ENCODE results near the gene OPRL1. TPM values are rescaled to one million over a fixed set of nuclear protein-coding genes. Genes with fewer than 3 reads are reported as not detected.
A peak's percentile ranks its signal among the peaks of the same experiment; 100 is the strongest.

Gene OPRL1
- total RNA-seq, 2 experiments from 2014 or later, result 0.61 to 0.63 TPM

DNA sequence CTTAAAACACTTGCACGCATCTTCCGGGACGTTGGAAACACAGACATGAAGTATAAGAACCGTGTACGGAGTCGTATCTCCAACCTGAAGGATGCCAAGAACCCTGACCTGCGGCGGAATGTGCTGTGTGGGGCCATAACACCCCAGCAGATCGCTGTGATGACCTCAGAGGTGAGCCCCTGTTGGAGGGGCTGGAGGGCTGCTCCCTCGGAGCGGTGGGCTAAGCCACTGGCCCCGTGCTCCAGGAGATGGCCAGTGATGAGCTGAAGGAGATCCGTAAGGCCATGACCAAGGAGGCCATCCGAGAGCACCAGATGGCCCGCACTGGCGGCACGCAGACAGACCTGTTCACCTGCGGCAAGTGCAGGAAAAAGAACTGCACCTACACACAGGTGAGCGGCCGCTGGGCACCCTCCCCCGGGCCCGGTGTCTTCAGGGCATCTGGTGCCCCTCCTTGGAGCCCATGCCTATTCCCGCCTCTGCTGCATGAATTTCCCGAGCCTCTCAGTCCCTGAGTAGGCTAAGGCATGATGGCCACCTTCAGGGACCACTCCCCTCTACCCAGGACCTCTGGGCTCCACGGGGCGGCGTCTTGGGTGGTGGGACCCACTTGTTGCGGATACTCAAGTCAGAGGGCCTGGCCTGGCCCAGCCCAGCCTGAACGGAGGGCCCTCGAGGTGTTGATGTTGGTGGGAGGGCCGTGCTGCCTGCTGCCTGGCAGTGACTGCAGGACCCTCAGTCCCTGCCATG is 9.5 kb upstream of the OPRL1 start:
- TF ChIP-seq, protein P1, sequence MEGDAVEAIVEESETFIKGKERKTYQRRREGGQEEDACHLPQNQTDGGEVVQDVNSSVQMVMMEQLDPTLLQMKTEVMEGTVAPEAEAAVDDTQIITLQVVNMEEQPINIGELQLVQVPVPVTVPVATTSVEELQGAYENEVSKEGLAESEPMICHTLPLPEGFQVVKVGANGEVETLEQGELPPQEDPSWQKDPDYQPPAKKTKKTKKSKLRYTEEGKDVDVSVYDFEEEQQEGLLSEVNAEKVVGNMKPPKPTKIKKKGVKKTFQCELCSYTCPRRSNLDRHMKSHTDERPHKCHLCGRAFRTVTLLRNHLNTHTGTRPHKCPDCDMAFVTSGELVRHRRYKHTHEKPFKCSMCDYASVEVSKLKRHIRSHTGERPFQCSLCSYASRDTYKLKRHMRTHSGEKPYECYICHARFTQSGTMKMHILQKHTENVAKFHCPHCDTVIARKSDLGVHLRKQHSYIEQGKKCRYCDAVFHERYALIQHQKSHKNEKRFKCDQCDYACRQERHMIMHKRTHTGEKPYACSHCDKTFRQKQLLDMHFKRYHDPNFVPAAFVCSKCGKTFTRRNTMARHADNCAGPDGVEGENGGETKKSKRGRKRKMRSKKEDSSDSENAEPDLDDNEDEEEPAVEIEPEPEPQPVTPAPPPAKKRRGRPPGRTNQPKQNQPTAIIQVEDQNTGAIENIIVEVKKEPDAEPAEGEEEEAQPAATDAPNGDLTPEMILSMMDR (IDR thresholded peaks at IDR 0.05), result no peak
- Mint-ChIP-seq H3K4me1 (ENCODE audit: low read depth) (peaks cover 19% of the 10 kb centered on the region), H3K9me3 (no peaks in the 10 kb centered on the region), H3K36me3 (ENCODE audit: low read depth) (peaks cover 2% of the 10 kb centered on the region), H3K4me3 (no peak overlapping the region), H3K27ac (no peak overlapping the region), H3K27me3 (no peaks in the 10 kb centered on the region)
- DNase-seq (no peak), ATAC-seq (no peak)
- POLR2A ChIA-PET, result interaction anchor here (0.7 to 2.8 kb wide), 2 partner anchors 9 to 50 kb away, joined by 3 to 15 read pairs; partner anchors contain the start of genes OPRL1 and RGS19
- CTCF ChIA-PET, result interaction anchor here (0.8 to 1.6 kb wide), 7 partner anchors 8 to 533 kb away, joined by 3 to 5 read pairs (median 4); partner anchors contain the start of genes C20orf204, OPRL1 and PTK6
- intact Hi-C loops (cut with micrococcal nuclease), result no loop called here

DNA sequence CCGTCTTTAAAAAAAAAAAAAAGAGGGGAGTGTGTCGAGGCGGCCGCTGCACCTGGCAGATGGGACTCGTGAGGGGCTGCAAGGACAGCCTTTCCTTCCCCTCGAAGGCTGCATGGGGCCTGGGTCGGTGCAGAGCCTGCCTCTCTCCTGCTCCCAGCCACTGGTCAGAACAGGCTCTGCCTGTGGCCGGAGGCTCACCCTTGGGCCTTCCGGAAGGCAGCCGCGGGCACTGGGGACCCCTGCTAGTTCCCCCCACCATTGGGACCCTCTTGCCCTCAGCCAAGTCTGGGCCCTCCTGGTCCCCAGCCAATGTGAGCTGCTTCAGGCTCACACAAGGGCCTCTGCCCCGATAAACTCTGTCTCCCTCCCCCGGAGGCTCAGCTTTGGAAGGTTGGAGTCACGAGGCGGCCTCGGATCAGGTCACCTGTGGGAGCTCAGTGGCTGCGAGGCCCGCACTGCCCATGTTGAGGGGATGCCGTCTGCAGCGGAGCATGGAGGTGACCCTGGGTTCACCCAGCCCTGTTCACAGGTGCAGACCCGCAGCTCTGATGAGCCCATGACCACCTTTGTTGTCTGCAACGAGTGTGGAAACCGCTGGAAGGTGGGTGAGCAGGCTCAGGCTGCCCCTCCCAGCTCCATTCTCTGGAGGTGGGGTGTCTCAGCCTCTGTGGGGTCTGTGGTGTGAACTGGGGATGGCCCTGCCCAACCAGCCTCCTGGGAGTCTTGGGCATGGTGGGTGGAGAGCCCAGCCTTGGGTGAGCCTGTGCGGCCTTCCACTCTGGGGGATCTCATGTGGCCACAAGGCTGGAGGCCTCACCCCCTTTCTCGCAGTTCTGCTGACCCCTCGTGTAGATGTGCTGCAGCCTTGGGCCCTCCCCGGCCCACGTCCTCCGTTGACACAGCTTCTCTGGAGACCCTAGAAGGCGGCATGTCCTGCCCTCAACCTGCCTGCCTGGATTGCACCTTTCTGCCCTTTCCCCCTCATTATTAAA is 8.2 kb upstream of the OPRL1 start:
- TF ChIP-seq, protein P1 (IDR thresholded peaks at IDR 0.05), result no peak
- CTCF ChIA-PET, result interaction anchor here (0.9 to 1.3 kb wide), 3 partner anchors 12 to 33 kb away, joined by 3 read pairs; no protein-coding TSS in a partner anchor

GRCh38 chr20:64072498-64073063 is 7.3 kb upstream of the OPRL1 start:
- TF ChIP-seq, protein P1 (IDR thresholded peaks at IDR 0.05), result no peak
- Mint-ChIP-seq H3K36me3 (ENCODE audit: low read depth) (peaks cover 2% of the 10 kb centered on the region), H3K4me1 (ENCODE audit: low read depth) (peaks cover 3% of the 10 kb centered on the region), H3K9me3 (no peaks in the 10 kb centered on the region), H3K4me3 (no peak overlapping the region), H3K27me3 (no peaks in the 10 kb centered on the region), H3K27ac (no peak overlapping the region)
- ATAC-seq (no peak), DNase-seq (no peak)
- intact Hi-C loops (cut with micrococcal nuclease), result no loop called here
- ChIA-PET POLR2A (interaction anchor here (1.0 kb wide), 1 partner anchor 8 kb away, joined by 4 read pairs; no protein-coding TSS in a partner anchor), CTCF (interaction anchor here (1.2 to 1.3 kb wide), 2 partner anchors 11 to 34 kb away, joined by 3 read pairs; no protein-coding TSS in a partner anchor)

More for the DNA sequence above, 8.2 kb upstream of the OPRL1 start:
- ATAC-seq, result no peak
- POLR2A ChIA-PET, result no interaction called here
- Mint-ChIP-seq H3K27me3 (no peaks in the 10 kb centered on the region), H3K4me1 (ENCODE audit: low read depth) (peaks cover 8% of the 10 kb centered on the region), H3K36me3 (ENCODE audit: low read depth) (peaks cover 2% of the 10 kb centered on the region), H3K27ac (peak overlapping the region; percentile 25), H3K9me3 (no peaks in the 10 kb centered on the region), H3K4me3 (no peak overlapping the region)
- intact Hi-C loops (cut with micrococcal nuclease), result no loop called here
- no peak for DNase-seq

DNA sequence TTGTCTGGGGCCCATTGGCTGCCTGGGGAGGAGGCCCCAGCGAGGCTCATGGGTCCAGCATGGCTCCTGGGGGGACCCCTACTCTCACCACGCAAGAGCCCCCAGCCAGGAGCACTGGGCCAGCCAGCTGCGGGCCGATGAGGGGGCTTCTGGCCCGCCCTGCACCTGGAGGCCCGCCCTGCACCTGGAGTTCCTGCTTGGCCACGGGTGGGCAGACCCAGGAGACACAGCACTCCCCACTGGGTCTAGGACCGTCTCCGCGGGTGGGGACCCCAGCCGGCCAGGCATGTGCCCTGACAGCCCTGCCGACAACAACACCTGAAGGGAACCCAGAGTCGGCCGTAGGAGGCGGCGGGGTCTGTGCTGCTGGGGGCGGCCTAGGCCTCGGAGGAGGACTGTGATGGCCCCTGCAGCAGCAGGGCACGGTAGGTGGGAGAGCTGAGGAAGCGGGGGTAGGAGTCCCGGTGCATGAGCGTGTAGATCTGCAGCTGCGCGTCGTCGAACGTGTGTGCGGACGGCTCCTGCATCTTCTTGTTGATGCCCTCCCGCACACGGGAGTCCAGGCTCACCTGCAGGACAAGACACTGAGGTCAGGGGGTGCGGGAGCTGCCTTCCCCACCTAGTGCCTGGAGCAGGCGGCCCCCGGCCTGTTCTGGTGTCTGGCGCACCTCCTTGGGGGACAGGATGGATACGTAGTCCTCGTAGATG is 6.3 kb upstream of the OPRL1 start:
- no peak overlapping the region for H3K4me3 Mint-ChIP-seq
- no peak for ATAC-seq
- no peaks in the 10 kb centered on the region for H3K9me3 Mint-ChIP-seq
- no peaks in the 10 kb centered on the region for H3K27me3 Mint-ChIP-seq
- CTCF ChIA-PET, result interaction anchor here (0.8 to 1.3 kb wide), 2 partner anchors 9 to 35 kb away, joined by 3 read pairs; no protein-coding TSS in a partner anchor
- POLR2A ChIA-PET, result no interaction called here
- H3K27ac Mint-ChIP-seq, result peak overlapping the region; percentile 25
- TF ChIP-seq, protein P1 (IDR thresholded peaks at IDR 0.05), result no peak
- H3K4me1 Mint-ChIP-seq (ENCODE audit: low read depth), result no peaks in the 10 kb centered on the region
- peaks cover 2% of the 10 kb centered on the region for H3K36me3 Mint-ChIP-seq (ENCODE audit: low read depth)
- DNase-seq, result no peak
- intact Hi-C loops (cut with micrococcal nuclease), result no loop called here
